Lower leg skin (tissue), 4 donors: ENCODE measurements around the gene C17orf67. TPM values are rescaled to one million over a fixed set of nuclear protein-coding genes. Genes with fewer than 3 reads are reported as not detected.

ENCODE experiments used
- DNase-seq, 2 donors: peaks; one replicate each; pipeline ENCODE4 v3.0.0-alpha.2; 2019; ENCODE audit warnings: low spot score in 2 of 2
- H3K4me3 ChIP-seq: fragments of 200-600 bp; sonication (generic); 2 replicates; pipeline ENCODE4 v1.5.1; 2017; ENCODE audit warnings: mild to moderate bottlenecking, low read depth; ENCODE audit not compliant: poor library complexity, severe bottlenecking
- CTCF ChIP-seq, 3 donors: fragments of 450-650 bp; IDR thresholded peaks; one replicate each; pipeline ENCODE4 v1.5.1; 2016; ENCODE audit warnings: antibody characterized with exemption in 3 of 3, mild to moderate bottlenecking in 3 of 3, moderate library complexity in 2 of 3
- POLR2A ChIP-seq, 2 donors: fragments of 450-650 bp; IDR thresholded peaks; one replicate each; pipeline ENCODE4 v1.6.1; 2016 to 2017; ENCODE audit warnings: antibody characterized with exemption in 2 of 2, mild to moderate bottlenecking in 1 of 2, moderate library complexity in 1 of 2
- WGBS, 2 donors: methylation state at CpG; one replicate each; pipeline ENCODE4 v1.1.5; 2018; 5-methylcytosine and 5-hydroxymethylcytosine counted together
- intact Hi-C: fragments of 100-400 bp; cut with DNase I; formaldehyde crosslinking; loops from one replicate; pipeline ENCODE4 v1.15.0; 2023; ENCODE audit warnings: low total_unique reads
- total RNA-seq, 4 donors: library from RNA; depleted of rRNA; stranded (reverse); fragments of >200 nt; gene quantifications; one replicate each; pipeline ENCODE4 v1.1.0, GENCODE V29; 2016

Gene C17orf67
- 1 to 10 TPM in 1 of 4 donors, under 1 TPM in 2, not detected in 1; 0.58 to 1.2 (median 0.88) TPM for total RNA-seq

GRCh38 chr17:56833809-56834379, at the start of gene C17orf67, which contains the start of gene DGKE:
C17orf67 (minus strand) TSS chr17:56833920; CDS start chr17:56815810, 18,110 bp downstream.
DGKE (plus strand) TSS chr17:56834151; CDS start chr17:56834796, 645 bp downstream.
- H3K4me3 ChIP-seq = peak within 1 kb of the TSS; percentile 54
- TF ChIP-seq CTCF (IDR thresholded peaks at IDR 0.05) = no peak
- no peak for TF ChIP-seq POLR2A (IDR thresholded peaks at IDR 0.05)
- peak; percentile 97 to 100 for DNase-seq
- WGBS, 2 donors = 0 to 1% methylated on average over 18 to 52 of the region's 66 CpGs
- intact Hi-C loops = no loop called here

- no peak for DNase-seq
- WGBS, 2 donors = 86 to 90% methylated on average over 3 of the region's 3 CpGs
- intact Hi-C loops = no loop called here
- TF ChIP-seq CTCF (IDR thresholded peaks at IDR 0.05) (no peak), POLR2A (IDR thresholded peaks at IDR 0.05) (no peak)
- H3K4me3 ChIP-seq = no peak overlapping the region
Measured at GRCh38 chr17:56881685-56882295, 48.1 kb upstream of the C17orf67 start.

GRCh38 chr17:56880571-56880970, 46.9 kb upstream of the C17orf67 start:
- intact Hi-C loops = no loop called here
- TF ChIP-seq CTCF (IDR thresholded peaks at IDR 0.05) = no peak
- no peak for DNase-seq
- no peak overlapping the region for H3K4me3 ChIP-seq
- 82% methylated on average over 8 of the region's 8 CpGs for WGBS, 2 donors

GRCh38 chr17:56880133-56880532, 46.4 kb upstream of the C17orf67 start:
- H3K4me3 ChIP-seq = no peak overlapping the region
- WGBS, 2 donors = 62 to 68% methylated on average over 3 of the region's 3 CpGs
- no peak for DNase-seq
- intact Hi-C loops = no loop called here
- TF ChIP-seq POLR2A (IDR thresholded peaks at IDR 0.05) = no peak
- TF ChIP-seq CTCF (IDR thresholded peaks at IDR 0.05) = no peak

- H3K4me3 ChIP-seq = no peak overlapping the region
- no peak for DNase-seq
- TF ChIP-seq CTCF (IDR thresholded peaks at IDR 0.05) (no peak), POLR2A (IDR thresholded peaks at IDR 0.05) (no peak)
- 92 to 95% methylated on average over 7 of the region's 7 CpGs for WGBS, 2 donors
- intact Hi-C loops = no loop called here
Measured at GRCh38 chr17:56879280-56879679, 45.6 kb upstream of the C17orf67 start.
